HepG2 (cell line): ENCODE measurements around the gene SEMA6B. TPM values are rescaled to one million over a fixed set of nuclear protein-coding genes. Genes with fewer than 3 reads are reported as not detected.
A peak's percentile ranks its signal among the peaks of the same experiment; 100 is the strongest.

Experiments
- ATAC-seq: fragments of 200-7000 bp; cut with Tn5 transposase; 3 replicates; pipeline ENCODE4 v1.9.1; 2020; ENCODE audit warnings: mild to moderate bottlenecking, moderate library complexity
- BruUV-seq: library from RNA; stranded (reverse); fragments of 400-500 nt; replicated peaks from 2 replicates; lab custom pipeline; 2021; lab: Mats Ljungman, UMichigan
- CTCF ChIA-PET: fragments of 300-600 bp; formaldehyde crosslinking; extraction: SDS; loops from one replicate; lab custom pipeline; 2021; ENCODE audit warnings: low total read pairs, inconsistent platforms, low intra/inter-chr PET ratio; lab: Yijun Ruan, JAX
- POLR2A ChIA-PET: fragments of 350-600 bp; sonication (Branson Sonifier 250); formaldehyde crosslinking; loops from one replicate; lab custom pipeline; 2020; ENCODE audit warnings: antibody characterized with exemption, inconsistent platforms; lab: Yijun Ruan, JAX
- DNase-seq: peaks from one replicate; pipeline ENCODE4 v3.0.0-alpha.2; 2015; ENCODE audit warnings: low spot score
- FAIRE-seq: peaks from 3 replicates; lab custom pipeline; 2011; peaks lifted over from hg19 to GRCh38; lab: Jason Lieb, UNC
- H2AFZ ChIP-seq: one replicate; pipeline ENCODE4 v1.6.1; 2011; ENCODE audit warnings: low read length, inconsistent platforms
- H3K27ac ChIP-seq: fragments of 300-600 bp; 3 replicates; pipeline ENCODE4 v1.8.0; 2011; ENCODE audit warnings: mixed run types, mild to moderate bottlenecking, mixed read lengths, low read length, inconsistent platforms; ENCODE audit not compliant: insufficient read depth; ENCODE audit errors: extremely low read length
- H3K27me3 ChIP-seq, 2 experiments: fragments of 200-600 bp in 1 of 2; 2 replicates in 1 of 2; 3 replicates in 1 of 2; pipeline versions ENCODE4 v1.6.0 to v1.8.0; 2011; ENCODE audit warnings: low read length in 2 of 2, mild to moderate bottlenecking in 2 of 2, moderate library complexity in 2 of 2, inconsistent platforms in 1 of 2; ENCODE audit not compliant: insufficient read depth in 2 of 2, control insufficient read depth in 1 of 2
- H3K36me3 ChIP-seq, 2 experiments: fragments of 200-600 bp in 1 of 2; replicated peaks in 1 of 2; 2 replicates in 1 of 2; 3 replicates in 1 of 2; pipeline versions ENCODE4 v1.5.1 to v1.8.0; 2011; ENCODE audit warnings: low read length in 2 of 2, inconsistent platforms in 1 of 2; ENCODE audit not compliant: insufficient read depth in 2 of 2, control insufficient read depth in 1 of 2
- H3K4me1 ChIP-seq: 2 replicates; pipeline ENCODE4 v1.5.1; 2012; ENCODE audit warnings: low read length, inconsistent platforms; ENCODE audit not compliant: insufficient read depth
- H3K4me2 ChIP-seq: 2 replicates; pipeline ENCODE4 v1.6.0; 2011; ENCODE audit warnings: low read depth, low read length, inconsistent platforms
- H3K4me3 ChIP-seq, 3 experiments: fragments of 200-600 bp in 1 of 3; sonication (generic), shearing (Covaris generic) in 1 of 3; replicated peaks in 1 of 3; 2 replicates each; pipeline ENCODE4 v1.5.1; 2011 to 2016; ENCODE audit warnings: low read length in 3 of 3, inconsistent platforms in 2 of 3, low read depth in 2 of 3, mild to moderate bottlenecking in 2 of 3, control low read depth in 1 of 3, mixed read lengths in 1 of 3; ENCODE audit not compliant: insufficient read depth in 1 of 3
- H3K79me2 ChIP-seq: one replicate; pipeline ENCODE4 v1.6.1; 2011; ENCODE audit warnings: low read length, inconsistent platforms; ENCODE audit not compliant: insufficient read depth
- H3K9ac ChIP-seq: 2 replicates; pipeline ENCODE4 v1.6.0; 2011; ENCODE audit warnings: mild to moderate bottlenecking, low read depth, low read length, inconsistent platforms; ENCODE audit not compliant: insufficient read depth
- H3K9me3 ChIP-seq: 2 replicates; pipeline ENCODE4 v1.5.1; 2012; ENCODE audit warnings: mild to moderate bottlenecking, low read length
- H4K20me1 ChIP-seq: 2 replicates; pipeline ENCODE4 v1.6.0; 2011; ENCODE audit warnings: inconsistent platforms, mild to moderate bottlenecking, low read length, moderate library complexity; ENCODE audit not compliant: insufficient read depth
- ATF1 ChIP-seq: IDR thresholded peaks from 2 replicates; pipeline ENCODE4 v1.6.1; 2016; ENCODE audit warnings: mild to moderate bottlenecking, control low read depth
- ATF5 ChIP-seq: sonication (generic); formaldehyde crosslinking; IDR thresholded peaks from 2 replicates; pipeline ENCODE4 v1.4.0; 2020; ENCODE audit warnings: mild to moderate bottlenecking, low read depth, missing genetic modification reagents
- CENPBD1 ChIP-seq: sonication (generic); formaldehyde crosslinking; IDR thresholded peaks from 2 replicates; pipeline ENCODE4 v1.8.0; 2022; ENCODE audit warnings: missing genetic modification reagents, low read depth, mild to moderate bottlenecking, borderline replicate concordance
- HDAC6 ChIP-seq: fragments of 200-600 bp; sonication (generic); IDR thresholded peaks from 2 replicates; pipeline ENCODE4 v1.7.0; 2017; ENCODE audit warnings: mild to moderate bottlenecking, antibody characterized with exemption, low read length, low read depth
- THAP11 ChIP-seq: IDR thresholded peaks from 2 replicates; pipeline ENCODE4 v1.6.1; 2016; ENCODE audit warnings: missing biosample characterization, missing genetic modification reagents
- ZBTB33 ChIP-seq: sonication (generic); formaldehyde crosslinking; IDR thresholded peaks from 2 replicates; pipeline ENCODE4 v1.4.0; 2020; ENCODE audit warnings: missing genetic modification reagents
- ZBTB38 ChIP-seq: sonication (generic); formaldehyde crosslinking; IDR thresholded peaks from 2 replicates; pipeline ENCODE4 v1.5.1; 2020; ENCODE audit warnings: mild to moderate bottlenecking, missing genetic modification reagents
- ZNF24 ChIP-seq: fragments of 450-650 bp; IDR thresholded peaks from 2 replicates; pipeline ENCODE4 v1.6.1; 2017; ENCODE audit warnings: antibody characterized with exemption, mild to moderate bottlenecking
- ZNF501 ChIP-seq: sonication (generic); formaldehyde crosslinking; IDR thresholded peaks from 2 replicates; pipeline ENCODE4 v1.5.1; 2020; ENCODE audit warnings: mild to moderate bottlenecking, moderate library complexity, missing genetic modification reagents
- ZNF687 ChIP-seq: sonication (generic); formaldehyde crosslinking; IDR thresholded peaks from 2 replicates; pipeline ENCODE4 v1.5.1; 2020; ENCODE audit warnings: mild to moderate bottlenecking, missing genetic modification reagents, moderate library complexity
- WGBS: methylation state at CpG from one replicate; pipeline ENCODE4 v1.1.6; 2017; ENCODE audit warnings: low lambda C conversion rate; 5-methylcytosine and 5-hydroxymethylcytosine counted together
- in situ Hi-C: cut with HindIII; loops from 2 replicates; pipeline ENCODE4 v1.10.0; 2017; ENCODE audit warnings: low pct_unique_long_range_greater_than_20kb; ENCODE audit not compliant: extremely low pct_ligation_motif_present
- intact Hi-C: fragments of 100-400 bp; cut with micrococcal nuclease; formaldehyde crosslinking; loops from one replicate; pipeline ENCODE4 v1.10.0; 2022; ENCODE audit not compliant: unreplicated experiment
- polyA plus RNA-seq, 8 experiments: library from polyadenylated mRNA; depleted of rRNA in 3 of 8; stranded (reverse) in 7 of 8; unstranded in 1 of 8; fragments of >200 nt; fragmentation: Illumina TruSeq in 4 of 8; extraction: Trizol in 4 of 8; gene quantifications; 2 replicates each; pipeline versions ENCODE4 v1.2.1 to v1.2.3, GENCODE V29; 2011 to 2016; ENCODE audit warnings: low read depth in 4 of 8, missing spikeins in 1 of 8, mixed read lengths in 1 of 8; ENCODE audit not compliant: insufficient read depth in 1 of 8
- total RNA-seq, 5 experiments: library from RNA; depleted of rRNA; stranded (reverse); fragments of >200 nt; fragmentation: Illumina TruSeq; extraction: Trizol; gene quantifications; 2 replicates each; pipeline ENCODE4 v1.2.3, GENCODE V29; 2016; ENCODE audit warnings: low read depth in 1 of 5

The SEMA6B gene
- total and polyA plus RNA-seq, 2 of the 13 experiments (the other 11 are each of a cell fraction or from before 2014, with no cell fraction given), result 45.5 to 67.1 TPM

- FAIRE-seq, result no peak
- no peaks in the 10 kb centered on the region for H3K36me3 ChIP-seq
- in situ Hi-C loops (no loop called here), intact Hi-C loops (loop anchor here (5.0 kb wide), 1 partner anchor 66 kb away; the partner anchor contains the start of gene HDGFL2)
- H3K4me2 ChIP-seq, result peak overlapping the region; percentile 81
- H3K27ac ChIP-seq, result no peak overlapping the region
- H3K4me3 ChIP-seq, result peak overlapping the region in 1 of 3 experiments; percentile 8; a peak in 1 of 6 replicates
- H4K20me1 ChIP-seq, result peaks cover 6% of the 10 kb centered on the region; the same call in 1 of the 2 replicates
- CTCF ChIA-PET, result no interaction called here
- no peaks in the 10 kb centered on the region for H3K27me3 ChIP-seq
- H3K79me2 ChIP-seq, result peaks cover 5% of the 10 kb centered on the region
- H3K4me1 ChIP-seq, result peaks cover 80% of the 10 kb centered on the region
- POLR2A ChIA-PET, result interaction anchor here (0.5 to 2.0 kb wide), 6 partner anchors 12 to 158 kb away, joined by 3 to 9 read pairs (median 4); partner anchors contain the start of gene PLIN4
- DNase-seq, result no peak
- no peak overlapping the region for H2AFZ ChIP-seq
- no peak for ATAC-seq
- TF ChIP-seq ATF1, result no peak
- TF ChIP-seq THAP11, result no peak
- no peak for TF ChIP-seq CENPBD1
- no peak for TF ChIP-seq ATF5 (CRISPR knock-in tag)
- TF ChIP-seq ZNF24, result no peak
- TF ChIP-seq HDAC6, result no peak
- H3K9ac ChIP-seq, result no peak overlapping the region
- WGBS, result 95% methylated on average over 8 of the region's 13 CpGs
- H3K9me3 ChIP-seq, result no peaks in the 10 kb centered on the region
- no TSS peak for BruUV-seq
These were observed 20.9 kb downstream of the SEMA6B start for GRCh38 chr19:4538601-4538954.

GRCh38 chr19:4537953-4538600, 21.4 kb downstream of the SEMA6B start:
- ChIA-PET POLR2A (interaction anchor here (1.2 kb wide), 1 partner anchor 11 kb away, joined by 4 read pairs; no protein-coding TSS in a partner anchor), CTCF (no interaction called here)
- 92% methylated on average over 6 of the region's 27 CpGs for WGBS
- H2AFZ ChIP-seq, result no peak overlapping the region
- peaks cover 6% of the 10 kb centered on the region; the same call in 1 of the 2 replicates for H4K20me1 ChIP-seq
- no peak overlapping the region for H3K9ac ChIP-seq
- BruUV-seq, result no TSS peak
- H3K27me3 ChIP-seq, result no peaks in the 10 kb centered on the region
- H3K4me2 ChIP-seq, result peak overlapping the region; percentile 81; the same call in 1 of the 2 replicates
- H3K9me3 ChIP-seq, result no peaks in the 10 kb centered on the region
- in situ Hi-C loops (no loop called here), intact Hi-C loops (loop anchor here (5.0 kb wide), 1 partner anchor 66 kb away; the partner anchor contains the start of gene HDGFL2)
- no peak for ATAC-seq
- H3K4me1 ChIP-seq, result peaks cover 80% of the 10 kb centered on the region
- no peaks in the 10 kb centered on the region for H3K36me3 ChIP-seq
- no peak for FAIRE-seq
- DNase-seq, result no peak
- H3K79me2 ChIP-seq, result peaks cover 5% of the 10 kb centered on the region
- H3K4me3 ChIP-seq, result 0 out of 6 replicates have a peak overlapping the region, but pooled peaks of 1 of the 3 experiments have one; percentile 8
- H3K27ac ChIP-seq, result no peak overlapping the region
- TF ChIP-seq ZBTB33 (CRISPR knock-in tag) (peak; percentile 67; the same call in 1 of the 2 replicates), ZNF501 (no peak), ZBTB38 (CRISPR knock-in tag) (peak; percentile 31; the same call in 1 of the 2 replicates), ZNF687 (0 out of 2 replicates have a peak, but pooled peaks have one; percentile 10)
